Liver (tissue), 9 donors: ENCODE data around the gene NBAS. TPM values are rescaled to one million over a fixed set of nuclear protein-coding genes. Genes with fewer than 3 reads are reported as not detected.
"Not testable (repeated sequence)": the region's sequence is repeated elsewhere in the genome, so short reads cannot be mapped to it uniquely, and the experiment has no call there.

Experiments
- DNase-seq: peaks from one replicate; pipeline ENCODE4 v3.0.0-alpha.2; 2017; ENCODE audit warnings: low spot score
- H3K27ac ChIP-seq, 2 donors: one replicate each; pipeline ENCODE4 v1.7.0; 2013; ENCODE audit warnings: inconsistent platforms in 2 of 2, low read length in 2 of 2, control low read depth in 1 of 2, low read depth in 1 of 2, mild to moderate bottlenecking in 1 of 2
- H3K27me3 ChIP-seq, 4 donors: one replicate each; pipeline versions ENCODE4 v1.6.1 to v1.7.0; 2013; ENCODE audit warnings: low read length in 3 of 4, inconsistent platforms in 1 of 4, mild to moderate bottlenecking in 1 of 4, moderate library complexity in 1 of 4; ENCODE audit not compliant: control insufficient read depth in 4 of 4, insufficient read depth in 4 of 4
- H3K36me3 ChIP-seq, 4 donors: one replicate each; pipeline versions ENCODE4 v1.6.1 to v1.7.0; 2013; ENCODE audit warnings: low read length in 3 of 4, mild to moderate bottlenecking in 3 of 4, low read depth in 1 of 4, moderate library complexity in 1 of 4; ENCODE audit not compliant: control insufficient read depth in 4 of 4, insufficient read depth in 3 of 4
- H3K4me1 ChIP-seq, 4 donors: one replicate each; pipeline versions ENCODE4 v1.6.1 to v1.7.0; 2013; ENCODE audit warnings: low read length in 3 of 4, mild to moderate bottlenecking in 3 of 4, moderate library complexity in 1 of 4; ENCODE audit not compliant: control insufficient read depth in 4 of 4, insufficient read depth in 4 of 4
- H3K4me3 ChIP-seq, 3 donors: one replicate each; pipeline versions ENCODE4 v1.6.1 to v1.7.0; 2013; ENCODE audit warnings: low read length in 3 of 3, control low read depth in 1 of 3, low read depth in 1 of 3, mild to moderate bottlenecking in 1 of 3
- H3K9ac ChIP-seq, 2 donors: one replicate each; pipeline ENCODE4 v1.7.0; 2013; ENCODE audit warnings: low read length in 2 of 2, mild to moderate bottlenecking in 2 of 2, moderate library complexity in 2 of 2, control low read depth in 1 of 2, low read depth in 1 of 2
- H3K9me3 ChIP-seq, 4 donors: one replicate each; pipeline versions ENCODE4 v1.6.1 to v1.7.0; 2013; ENCODE audit warnings: low read length in 3 of 4; ENCODE audit not compliant: control insufficient read depth in 4 of 4
- EGR1 ChIP-seq, 2 donors: IDR thresholded peaks; 2 replicates each; pipeline ENCODE4 v1.6.1; 2016 to 2018; ENCODE audit warnings: antibody characterized with exemption in 2 of 2, low read depth in 2 of 2
- FOXA2 ChIP-seq: IDR thresholded peaks from 2 replicates; pipeline ENCODE4 v1.6.1; 2016; ENCODE audit warnings: antibody characterized with exemption
- GABPA ChIP-seq, 2 donors: IDR thresholded peaks in 1 of 2; conservative IDR thresholded peaks in 1 of 2; 2 replicates each; pipeline ENCODE4 v1.6.1; 2016; ENCODE audit warnings: antibody characterized with exemption in 2 of 2, mild to moderate bottlenecking in 1 of 2, moderate library complexity in 1 of 2
- HNF4A ChIP-seq, 2 donors: conservative IDR thresholded peaks; 2 replicates each; pipeline ENCODE4 v1.6.1; 2016; ENCODE audit warnings: antibody characterized with exemption in 2 of 2, mild to moderate bottlenecking in 2 of 2
- HNF4G ChIP-seq: IDR thresholded peaks from 2 replicates; pipeline ENCODE4 v1.6.1; 2016; ENCODE audit warnings: antibody characterized with exemption
- NR2F2 ChIP-seq: IDR thresholded peaks from 2 replicates; pipeline ENCODE4 v1.6.1; 2016; ENCODE audit warnings: antibody characterized with exemption
- RXRA ChIP-seq, 2 donors: IDR thresholded peaks; 2 replicates each; pipeline ENCODE4 v1.6.1; 2017 to 2018; ENCODE audit warnings: antibody characterized with exemption in 2 of 2, mild to moderate bottlenecking in 1 of 2
- SP1 ChIP-seq: IDR thresholded peaks from 2 replicates; pipeline ENCODE4 v1.6.1; 2018; ENCODE audit warnings: antibody characterized with exemption, mild to moderate bottlenecking
- TAF1 ChIP-seq: conservative IDR thresholded peaks from 2 replicates; pipeline ENCODE4 v1.6.1; 2016; ENCODE audit warnings: antibody characterized with exemption, mild to moderate bottlenecking
- YY1 ChIP-seq: IDR thresholded peaks from 2 replicates; pipeline ENCODE4 v1.6.1; 2016; ENCODE audit warnings: antibody characterized with exemption, mild to moderate bottlenecking
- WGBS: extraction: QIAGEN DNeasy Blood & Tissue Kit; methylation state at CpG from one replicate; pipeline ENCODE4 v1.1.7; 2013; 5-methylcytosine and 5-hydroxymethylcytosine counted together
- polyA plus RNA-seq, 2 donors: library from polyadenylated mRNA; stranded (reverse) in 1 of 2; unstranded in 1 of 2; fragments of 200-250 nt in 1 of 2; fragments of >200 nt in 1 of 2; fragmentation: Nextera tagmentation in 1 of 2; extraction: Ambion mirVana in 1 of 2; gene quantifications; one replicate each; pipeline versions ENCODE4 v1.2.1 to v1.2.3, GENCODE V29; 2013 to 2015
- total RNA-seq, 2 donors: library from RNA; depleted of rRNA; stranded (reverse); fragments of >200 nt; gene quantifications; one replicate each; pipeline ENCODE4 v1.2.3, GENCODE V29; 2014
- TF ChIP-seq, protein P1 (sequence below): IDR thresholded peaks from 2 replicates; pipeline ENCODE4 v1.6.1; 2016; ENCODE audit warnings: antibody characterized with exemption
- TF ChIP-seq, protein P2 (sequence below): IDR thresholded peaks from 2 replicates; pipeline ENCODE4 v1.6.1; 2016; ENCODE audit warnings: antibody characterized with exemption
- TF ChIP-seq, protein P3 (sequence below): IDR thresholded peaks from 2 replicates; pipeline ENCODE4 v1.6.1; 2016; ENCODE audit warnings: antibody characterized with exemption, mild to moderate bottlenecking
- TF ChIP-seq, protein P4 (sequence below): IDR thresholded peaks from 2 replicates; pipeline ENCODE4 v1.6.1; 2016; ENCODE audit warnings: antibody characterized with exemption
- TF ChIP-seq, protein P5 (sequence below): fragments of 150-350 bp; IDR thresholded peaks from 2 replicates; pipeline ENCODE4 v1.5.1; 2017; ENCODE audit warnings: improper control_type of control experiment, low read depth, low read length; ENCODE audit not compliant: missing input control
- donor health status: healthy.
- donor health status: healthy.
- donor health status: healthy.
- donor health status: healthy.
- donor health status: healthy.

The NBAS gene
- total and polyA plus RNA-seq, 4 donors, result 10.5 to 40.0 (median 18.9) TPM

DNA sequence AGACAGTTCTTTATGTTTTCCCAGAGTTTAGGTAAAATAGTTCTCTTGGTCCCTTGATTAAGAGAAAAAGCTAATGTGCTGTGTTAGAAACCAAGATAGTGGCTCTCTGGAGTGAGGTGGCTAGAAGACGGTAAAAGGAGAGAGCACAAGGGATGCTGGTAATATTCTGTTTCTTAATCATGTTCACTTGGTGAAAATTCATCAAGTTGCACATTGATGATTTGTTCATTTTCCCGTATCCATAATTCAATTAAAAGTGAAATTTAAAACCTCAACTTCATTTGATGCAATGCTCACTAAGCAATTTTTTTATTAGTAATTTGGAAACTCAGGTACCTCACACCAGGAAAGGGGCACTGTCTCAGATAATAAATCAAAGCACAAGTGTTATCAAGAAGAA is 113.8 kb downstream of the NBAS start:
- WGBS, result 96% methylated on average over 2 of the region's 2 CpGs
- DNase-seq, result no peak
- Histone ChIP-seq H3K36me3 (peaks cover 0 to 2% (median 2%) of the 10 kb centered on the region in 4 donors), H3K4me3 (no peak overlapping the region), H3K27ac (no peak overlapping the region), H3K9me3 (no peaks in the 10 kb centered on the region), H3K27me3 (no peaks in the 10 kb centered on the region), H3K9ac (no peak overlapping the region), H3K4me1 (no peaks in the 10 kb centered on the region)
- TF ChIP-seq HNF4A (conservative IDR thresholded peaks at IDR 0.05), result no peak

DNA sequence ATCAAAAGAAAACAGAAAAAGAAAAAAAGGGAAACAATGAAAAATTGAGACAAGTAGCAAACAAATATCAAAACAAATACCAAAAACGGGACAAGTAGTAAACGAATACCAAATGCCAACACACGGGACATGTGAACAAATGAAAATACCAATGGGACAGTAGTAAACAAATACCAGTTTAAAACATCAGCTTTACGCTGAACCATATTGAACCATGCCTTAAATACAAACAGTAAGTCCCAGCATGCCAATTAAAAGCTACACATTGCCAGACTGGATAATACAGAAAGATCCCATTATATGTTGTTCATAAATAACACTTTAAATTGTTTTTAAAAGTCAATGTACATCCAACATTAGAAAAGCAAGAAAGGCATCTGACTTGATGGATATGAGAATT is 114.2 kb downstream of the NBAS start:
- H3K36me3 ChIP-seq, result peaks cover 0 to 2% (median 2%) of the 10 kb centered on the region in 4 donors
- H3K4me3 ChIP-seq, result no peak overlapping the region
- no peaks in the 10 kb centered on the region for H3K27me3 ChIP-seq
- no peaks in the 10 kb centered on the region for H3K9me3 ChIP-seq
- no peak overlapping the region for H3K27ac ChIP-seq
- H3K4me1 ChIP-seq, result no peaks in the 10 kb centered on the region
- no peak for DNase-seq
- H3K9ac ChIP-seq, result no peak overlapping the region
- no peak for TF ChIP-seq EGR1 (IDR thresholded peaks at IDR 0.05; ENCODE audit: low read depth in 2 of 2)
- TF ChIP-seq RXRA (IDR thresholded peaks at IDR 0.05), result no peak
- 95% methylated on average over 4 of the region's 4 CpGs for WGBS

DNA sequence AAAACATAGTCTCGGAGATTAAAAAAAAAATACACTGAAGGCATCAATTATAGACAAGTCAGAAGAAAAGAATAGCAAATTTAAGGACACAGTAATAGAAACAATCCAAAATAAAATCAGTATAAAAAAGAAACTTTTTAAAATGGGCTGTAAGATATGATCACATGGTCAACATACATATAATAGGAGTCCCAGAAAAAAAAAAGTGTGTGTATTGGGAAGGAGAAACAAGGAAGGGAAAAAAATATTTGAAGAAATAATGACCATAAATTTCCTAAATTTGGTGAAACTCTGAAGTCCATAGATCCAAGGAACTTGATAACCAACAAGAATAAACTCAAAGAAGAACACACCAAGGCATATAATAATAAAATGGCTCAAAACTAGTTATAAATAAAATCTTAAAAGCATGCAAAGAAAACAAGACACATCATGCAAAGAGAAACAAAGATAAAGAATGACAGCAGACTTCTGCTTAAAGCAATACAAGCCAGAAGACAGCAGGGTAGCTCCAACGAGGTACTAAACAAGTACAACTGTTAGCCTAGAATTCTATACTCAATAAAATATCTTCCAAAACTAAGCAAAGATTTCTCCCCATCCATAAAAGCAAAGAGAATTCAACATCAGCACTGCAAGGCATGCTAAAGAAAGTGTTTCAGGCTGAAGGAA is 115.1 kb downstream of the NBAS start:
- peaks cover 0 to 2% (median 1%) of the 10 kb centered on the region in 4 donors for H3K36me3 ChIP-seq
- H3K9me3 ChIP-seq, result no peaks in the 10 kb centered on the region
- no peaks in the 10 kb centered on the region for H3K27me3 ChIP-seq
- TF ChIP-seq, protein P1, sequence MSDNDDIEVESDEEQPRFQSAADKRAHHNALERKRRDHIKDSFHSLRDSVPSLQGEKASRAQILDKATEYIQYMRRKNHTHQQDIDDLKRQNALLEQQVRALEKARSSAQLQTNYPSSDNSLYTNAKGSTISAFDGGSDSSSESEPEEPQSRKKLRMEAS, result no peak
- TF ChIP-seq SP1, result no peak
- no peak for TF ChIP-seq GABPA (IDR thresholded peaks at IDR 0.05 in 1 of 2, conservative IDR thresholded peaks at IDR 0.05 in 1 of 2)
- TF ChIP-seq, protein P2, sequence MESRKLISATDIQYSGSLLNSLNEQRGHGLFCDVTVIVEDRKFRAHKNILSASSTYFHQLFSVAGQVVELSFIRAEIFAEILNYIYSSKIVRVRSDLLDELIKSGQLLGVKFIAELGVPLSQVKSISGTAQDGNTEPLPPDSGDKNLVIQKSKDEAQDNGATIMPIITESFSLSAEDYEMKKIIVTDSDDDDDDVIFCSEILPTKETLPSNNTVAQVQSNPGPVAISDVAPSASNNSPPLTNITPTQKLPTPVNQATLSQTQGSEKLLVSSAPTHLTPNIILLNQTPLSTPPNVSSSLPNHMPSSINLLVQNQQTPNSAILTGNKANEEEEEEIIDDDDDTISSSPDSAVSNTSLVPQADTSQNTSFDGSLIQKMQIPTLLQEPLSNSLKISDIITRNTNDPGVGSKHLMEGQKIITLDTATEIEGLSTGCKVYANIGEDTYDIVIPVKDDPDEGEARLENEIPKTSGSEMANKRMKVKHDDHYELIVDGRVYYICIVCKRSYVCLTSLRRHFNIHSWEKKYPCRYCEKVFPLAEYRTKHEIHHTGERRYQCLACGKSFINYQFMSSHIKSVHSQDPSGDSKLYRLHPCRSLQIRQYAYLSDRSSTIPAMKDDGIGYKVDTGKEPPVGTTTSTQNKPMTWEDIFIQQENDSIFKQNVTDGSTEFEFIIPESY, result no peak
- TF ChIP-seq, protein P3, sequence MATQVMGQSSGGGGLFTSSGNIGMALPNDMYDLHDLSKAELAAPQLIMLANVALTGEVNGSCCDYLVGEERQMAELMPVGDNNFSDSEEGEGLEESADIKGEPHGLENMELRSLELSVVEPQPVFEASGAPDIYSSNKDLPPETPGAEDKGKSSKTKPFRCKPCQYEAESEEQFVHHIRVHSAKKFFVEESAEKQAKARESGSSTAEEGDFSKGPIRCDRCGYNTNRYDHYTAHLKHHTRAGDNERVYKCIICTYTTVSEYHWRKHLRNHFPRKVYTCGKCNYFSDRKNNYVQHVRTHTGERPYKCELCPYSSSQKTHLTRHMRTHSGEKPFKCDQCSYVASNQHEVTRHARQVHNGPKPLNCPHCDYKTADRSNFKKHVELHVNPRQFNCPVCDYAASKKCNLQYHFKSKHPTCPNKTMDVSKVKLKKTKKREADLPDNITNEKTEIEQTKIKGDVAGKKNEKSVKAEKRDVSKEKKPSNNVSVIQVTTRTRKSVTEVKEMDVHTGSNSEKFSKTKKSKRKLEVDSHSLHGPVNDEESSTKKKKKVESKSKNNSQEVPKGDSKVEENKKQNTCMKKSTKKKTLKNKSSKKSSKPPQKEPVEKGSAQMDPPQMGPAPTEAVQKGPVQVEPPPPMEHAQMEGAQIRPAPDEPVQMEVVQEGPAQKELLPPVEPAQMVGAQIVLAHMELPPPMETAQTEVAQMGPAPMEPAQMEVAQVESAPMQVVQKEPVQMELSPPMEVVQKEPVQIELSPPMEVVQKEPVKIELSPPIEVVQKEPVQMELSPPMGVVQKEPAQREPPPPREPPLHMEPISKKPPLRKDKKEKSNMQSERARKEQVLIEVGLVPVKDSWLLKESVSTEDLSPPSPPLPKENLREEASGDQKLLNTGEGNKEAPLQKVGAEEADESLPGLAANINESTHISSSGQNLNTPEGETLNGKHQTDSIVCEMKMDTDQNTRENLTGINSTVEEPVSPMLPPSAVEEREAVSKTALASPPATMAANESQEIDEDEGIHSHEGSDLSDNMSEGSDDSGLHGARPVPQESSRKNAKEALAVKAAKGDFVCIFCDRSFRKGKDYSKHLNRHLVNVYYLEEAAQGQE, result no peak
- no peak for TF ChIP-seq RXRA (IDR thresholded peaks at IDR 0.05)
- TF ChIP-seq NR2F2, result no peak
- TF ChIP-seq, protein P4, sequence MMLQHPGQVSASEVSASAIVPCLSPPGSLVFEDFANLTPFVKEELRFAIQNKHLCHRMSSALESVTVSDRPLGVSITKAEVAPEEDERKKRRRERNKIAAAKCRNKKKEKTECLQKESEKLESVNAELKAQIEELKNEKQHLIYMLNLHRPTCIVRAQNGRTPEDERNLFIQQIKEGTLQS, result no peak
- no peak for TF ChIP-seq FOXA2
- no peak for TF ChIP-seq HNF4A (conservative IDR thresholded peaks at IDR 0.05)
- TF ChIP-seq YY1, result no peak
- TF ChIP-seq HNF4G, result no peak
- no peak for TF ChIP-seq TAF1
- TF ChIP-seq, protein P5, sequence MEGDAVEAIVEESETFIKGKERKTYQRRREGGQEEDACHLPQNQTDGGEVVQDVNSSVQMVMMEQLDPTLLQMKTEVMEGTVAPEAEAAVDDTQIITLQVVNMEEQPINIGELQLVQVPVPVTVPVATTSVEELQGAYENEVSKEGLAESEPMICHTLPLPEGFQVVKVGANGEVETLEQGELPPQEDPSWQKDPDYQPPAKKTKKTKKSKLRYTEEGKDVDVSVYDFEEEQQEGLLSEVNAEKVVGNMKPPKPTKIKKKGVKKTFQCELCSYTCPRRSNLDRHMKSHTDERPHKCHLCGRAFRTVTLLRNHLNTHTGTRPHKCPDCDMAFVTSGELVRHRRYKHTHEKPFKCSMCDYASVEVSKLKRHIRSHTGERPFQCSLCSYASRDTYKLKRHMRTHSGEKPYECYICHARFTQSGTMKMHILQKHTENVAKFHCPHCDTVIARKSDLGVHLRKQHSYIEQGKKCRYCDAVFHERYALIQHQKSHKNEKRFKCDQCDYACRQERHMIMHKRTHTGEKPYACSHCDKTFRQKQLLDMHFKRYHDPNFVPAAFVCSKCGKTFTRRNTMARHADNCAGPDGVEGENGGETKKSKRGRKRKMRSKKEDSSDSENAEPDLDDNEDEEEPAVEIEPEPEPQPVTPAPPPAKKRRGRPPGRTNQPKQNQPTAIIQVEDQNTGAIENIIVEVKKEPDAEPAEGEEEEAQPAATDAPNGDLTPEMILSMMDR, result no peak
- H3K4me3 ChIP-seq, result no peak overlapping the region
- no peak overlapping the region for H3K27ac ChIP-seq
- no peak overlapping the region for H3K9ac ChIP-seq
- 95% methylated on average over 2 of the region's 2 CpGs for WGBS
- no peaks in the 10 kb centered on the region for H3K4me1 ChIP-seq
- no peak for DNase-seq

DNA sequence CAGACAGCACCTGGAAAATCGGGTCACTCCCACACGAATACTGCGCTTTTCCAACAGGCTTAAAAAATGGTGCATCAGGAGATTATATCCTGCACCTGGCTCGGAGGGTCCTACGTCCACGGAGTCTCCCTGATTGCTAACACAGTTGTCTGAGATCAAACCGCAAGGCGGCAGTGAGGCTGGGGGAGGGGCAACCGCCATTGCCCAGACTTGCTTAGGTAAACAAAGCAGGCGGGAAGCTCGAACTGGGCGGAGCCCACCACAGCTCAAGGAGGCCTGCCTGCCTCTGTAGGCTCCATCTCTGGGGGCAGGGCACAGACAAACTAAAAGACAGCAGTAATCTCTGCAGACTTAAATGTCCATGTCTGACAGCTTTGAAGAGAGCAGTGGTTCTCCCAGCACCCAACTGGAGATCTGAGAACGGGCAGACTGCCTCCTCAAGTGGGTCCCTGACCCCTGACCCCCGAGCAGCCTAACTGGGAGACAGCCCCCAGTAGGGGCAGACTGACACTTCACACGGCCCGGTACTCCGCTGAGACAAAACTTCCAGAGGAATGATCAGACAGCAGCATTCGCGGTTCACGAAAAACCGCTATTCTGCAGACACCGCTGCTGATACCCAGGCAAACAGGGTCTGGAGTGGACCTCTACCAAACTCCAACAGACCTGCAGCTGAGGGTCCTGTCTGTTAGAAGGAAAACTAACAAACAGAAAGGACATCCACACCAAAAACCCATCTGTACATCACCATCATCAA is 121.2 kb downstream of the NBAS start:
- WGBS, result 94% methylated on average over 22 of the region's 22 CpGs
- not testable (repeated sequence) for H3K4me3 ChIP-seq, DNase-seq, H3K27me3 ChIP-seq, H3K9me3 ChIP-seq, H3K4me1 ChIP-seq, H3K9ac ChIP-seq, H3K36me3 ChIP-seq, H3K27ac ChIP-seq
